ENCODE data around the gene PLVAP.
"Not testable (repeated sequence)": the region's sequence is repeated elsewhere in the genome, so short reads cannot be mapped to it uniquely, and the experiment has no call there.

PLVAP gene

DNA sequence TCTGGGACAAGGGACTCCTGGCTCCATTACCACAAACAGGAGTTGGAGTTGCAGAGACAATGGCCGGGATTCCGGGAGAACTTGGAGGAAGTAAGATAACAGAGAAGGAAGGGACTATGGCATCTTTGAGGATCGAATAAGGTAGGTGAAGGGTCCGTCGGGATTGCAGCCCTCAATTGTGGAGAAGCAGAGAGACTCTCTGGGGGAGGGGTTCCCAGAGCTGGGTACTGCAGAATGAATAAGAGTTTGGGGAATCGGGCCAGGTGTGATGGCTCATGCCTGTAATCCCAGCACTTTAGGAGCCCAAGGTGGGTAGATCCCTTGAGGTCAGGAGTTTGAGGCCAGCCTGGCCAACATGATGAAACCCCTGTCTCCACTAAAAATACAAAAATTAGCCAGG is 24.5 kb upstream of the PLVAP start:
- no peak for DNase-seq (ENCODE audit: low read depth)

- DNase-seq (ENCODE audit: low read depth), result no peak
Observed at GRCh38 chr19:17398902-17399527, 21.9 kb upstream of the PLVAP start.

DNA sequence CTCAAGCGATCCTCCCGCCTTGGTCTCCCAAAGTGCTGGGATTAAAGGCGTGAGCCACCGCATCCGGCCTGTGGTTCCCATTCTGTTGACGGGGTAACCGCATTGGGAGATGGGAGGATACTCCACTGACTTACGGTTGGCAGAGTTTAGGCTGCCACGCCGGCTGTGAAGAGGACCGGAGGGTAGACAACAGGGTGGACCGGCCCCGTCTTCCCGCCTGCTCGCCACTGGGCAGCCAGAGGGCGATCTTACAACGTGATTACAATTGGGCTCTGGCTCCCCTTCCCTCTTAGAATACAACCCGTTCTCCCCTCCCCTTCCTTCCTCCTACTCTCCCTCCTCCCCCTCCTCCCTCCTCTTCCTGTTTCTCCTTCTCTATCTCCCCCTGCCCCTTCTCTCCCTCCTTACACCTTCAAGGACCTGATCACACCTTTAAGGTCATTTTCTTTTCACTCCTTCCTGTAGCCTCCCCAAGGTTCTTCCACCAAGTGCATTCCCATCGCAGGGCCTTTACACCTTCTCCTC is 17.8 kb upstream of the PLVAP start:
- DNase-seq (ENCODE audit: low read depth), result peak; percentile 75

DNA sequence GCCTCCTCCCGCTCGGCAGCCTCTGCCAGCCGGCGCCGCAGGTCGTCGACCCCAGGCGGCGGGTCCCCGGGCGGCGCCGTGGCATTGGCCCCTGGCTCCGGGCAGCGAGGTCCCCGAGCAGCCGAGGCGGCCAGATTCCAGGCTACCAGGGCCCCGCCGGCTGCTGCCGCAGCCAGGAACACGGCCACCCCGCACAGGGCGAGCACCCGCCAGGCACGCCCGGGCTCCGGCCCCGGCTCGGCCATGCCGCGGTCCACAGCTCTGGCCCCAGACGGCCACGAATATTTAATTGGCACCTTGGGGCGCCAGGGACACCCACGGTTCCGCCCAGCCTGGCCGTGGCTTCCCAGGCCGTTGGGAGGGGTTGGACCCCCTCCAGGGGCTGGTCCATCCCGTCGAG is 16.8 kb upstream of the PLVAP start, which contains the start of gene CCDC194:
Gene CCDC194, minus strand, starts transcription at position 283 of the 400 bp plus-strand sequence. Its CDS starts 38 bp downstream, at position 245.
- no peak for DNase-seq (ENCODE audit: low read depth)

DNA sequence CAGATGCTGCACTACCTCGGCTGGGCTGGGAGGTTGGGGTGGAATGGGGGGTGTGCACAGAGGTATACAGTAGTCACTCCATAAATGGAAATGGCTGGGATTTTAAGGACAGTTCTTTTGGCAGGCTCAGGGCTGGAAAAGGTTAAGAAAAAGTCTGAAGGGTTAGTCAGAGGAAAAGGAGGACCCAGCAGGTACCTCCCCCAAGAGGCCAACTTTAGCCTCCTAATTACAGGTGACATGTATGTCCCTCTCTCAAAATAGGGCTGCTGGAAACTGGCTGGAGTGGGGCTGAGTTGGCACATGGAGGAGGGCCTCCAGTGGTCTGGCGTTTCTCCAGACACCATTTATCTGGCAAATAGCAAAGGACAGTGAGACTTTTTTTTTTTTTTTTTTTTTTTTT is 15.9 kb upstream of the PLVAP start:
- DNase-seq (ENCODE audit: low read depth), result peak; percentile 23

- DNase-seq (ENCODE audit: low read depth), result no peak
Observed at GRCh38 chr19:17391371-17392151, 14.4 kb upstream of the PLVAP start.

GRCh38 chr19:17390665-17391370 is 13.7 kb upstream of the PLVAP start:
- peak; percentile 94 for DNase-seq (ENCODE audit: low read depth)

DNA sequence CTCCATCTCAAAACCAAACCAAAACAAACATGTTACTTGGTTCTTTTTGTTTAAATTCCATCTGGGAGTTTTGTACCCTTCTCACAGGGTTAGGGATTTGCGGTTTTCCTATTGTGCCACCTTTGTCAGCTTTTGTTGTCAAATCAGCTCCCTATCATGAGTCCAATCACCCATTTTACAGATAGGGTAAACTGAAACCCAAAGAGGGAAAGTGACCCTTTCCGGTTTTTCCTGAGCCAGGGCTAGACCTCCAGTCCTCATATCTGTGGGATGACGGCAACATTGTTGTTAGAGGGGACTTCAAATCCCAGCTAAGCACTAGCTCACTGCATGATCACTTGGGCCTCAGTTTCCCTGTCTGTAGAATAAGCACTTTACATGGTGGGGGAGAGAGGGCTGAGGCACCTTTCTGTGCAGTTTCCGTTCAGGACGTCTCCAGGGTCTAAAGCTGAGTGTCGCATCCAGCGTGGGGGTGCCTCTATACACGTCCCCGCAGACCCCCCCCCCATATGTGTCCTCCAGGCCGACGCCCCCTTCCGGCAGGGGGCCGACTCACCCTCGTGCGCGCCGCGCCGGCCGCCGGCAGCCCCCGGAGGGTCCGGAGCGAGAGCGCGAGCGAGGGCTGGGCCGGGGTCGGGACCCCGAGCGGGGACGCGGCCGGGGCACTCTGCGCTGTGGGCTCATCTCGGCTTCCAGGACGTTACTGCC is 13.0 kb upstream of the PLVAP start:
- DNase-seq (ENCODE audit: low read depth), result no peak

- DNase-seq (ENCODE audit: low read depth), result no peak
Observed at GRCh38 chr19:17389288-17389687, 12.1 kb upstream of the PLVAP start.

DNA sequence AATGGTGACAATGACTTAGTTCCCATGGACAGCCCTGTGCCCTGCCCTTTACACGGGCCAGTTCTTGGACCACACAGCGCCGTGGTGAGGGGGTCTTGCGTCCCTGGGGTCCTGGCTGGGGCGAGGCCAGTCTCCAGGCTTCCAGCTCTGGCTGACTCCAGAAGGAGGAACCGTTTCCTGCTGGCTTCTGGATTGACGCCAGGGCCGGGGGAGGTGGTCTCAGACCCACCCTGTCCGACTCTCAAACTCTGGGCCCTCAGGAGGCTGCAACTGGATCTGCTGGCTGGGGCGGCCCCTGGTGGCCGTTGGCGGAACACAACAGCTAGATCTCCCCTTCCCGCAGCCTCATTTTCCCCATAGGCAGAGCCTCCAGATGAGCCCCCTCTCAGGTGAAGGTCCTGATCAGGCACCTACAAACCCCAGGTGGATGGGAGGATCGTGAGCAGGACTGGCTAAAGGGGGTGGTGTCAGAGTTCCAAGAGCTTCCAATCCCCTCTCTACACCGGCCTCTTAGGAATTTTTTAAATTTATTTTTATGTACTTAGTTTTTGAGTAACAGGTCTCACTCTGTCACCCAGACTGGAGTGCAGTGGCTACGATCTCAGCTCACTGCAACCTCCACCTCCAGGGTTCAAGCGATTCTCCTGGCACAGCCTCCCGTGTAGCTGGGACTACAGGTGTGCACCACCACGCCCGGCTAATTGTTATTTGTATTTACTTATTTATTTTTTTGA is 8.9 kb upstream of the PLVAP start:
- DNase-seq (ENCODE audit: low read depth), result peak; percentile 64

GRCh38 chr19:17380426-17381138 is 3.4 kb upstream of the PLVAP start:
- DNase-seq (ENCODE audit: low read depth), result no peak

- no peak for DNase-seq (ENCODE audit: low read depth)
Observed at GRCh38 chr19:17379221-17379631, 2.1 kb upstream of the PLVAP start.

DNA sequence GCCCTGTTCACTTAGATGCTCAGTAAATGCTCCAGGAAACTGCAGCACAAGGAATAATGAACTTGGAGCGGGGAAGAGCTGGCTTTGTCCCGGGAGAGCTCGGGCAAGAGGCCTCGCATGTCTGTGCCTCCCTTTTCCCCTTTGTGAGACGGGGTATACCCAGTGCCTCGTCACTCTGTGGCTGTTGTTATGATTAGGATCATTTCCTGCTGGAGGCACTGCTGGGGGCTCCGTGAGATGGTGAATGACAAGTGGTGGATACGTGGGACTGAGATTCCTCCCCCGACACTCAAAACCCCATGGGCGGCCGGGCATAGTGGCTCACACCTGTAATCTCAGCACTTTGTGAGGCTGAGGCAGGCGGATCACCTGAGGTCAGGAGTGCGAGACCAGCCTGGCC is 1.1 kb upstream of the PLVAP start:
- DNase-seq (ENCODE audit: low read depth), result no peak

DNA sequence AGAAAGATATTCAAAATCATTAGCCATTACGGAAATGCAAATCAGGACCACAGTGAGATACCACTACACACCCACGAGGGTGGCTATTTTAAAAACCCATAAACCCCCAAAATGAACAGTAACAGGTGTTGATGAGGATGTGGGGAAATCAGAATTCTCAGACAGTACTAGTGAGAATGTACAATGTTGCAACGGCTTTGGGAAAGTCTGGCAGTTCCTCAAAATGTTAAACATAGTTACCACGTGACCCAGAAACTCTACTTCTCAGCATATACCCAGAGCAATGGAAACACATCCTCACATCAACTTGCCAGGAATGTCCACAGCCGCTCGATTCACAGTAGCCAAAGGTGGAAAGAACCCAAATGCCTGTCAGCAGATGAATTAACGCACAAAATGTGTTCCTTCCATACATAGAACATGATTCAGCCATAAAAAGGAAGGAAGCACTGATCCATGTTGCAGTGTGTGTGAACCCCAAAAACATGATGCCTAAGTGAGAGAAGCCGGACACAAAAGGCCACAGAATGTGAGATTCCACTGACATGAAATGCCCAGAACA is 7.0 kb downstream of the PLVAP start:
- DNase-seq (ENCODE audit: low read depth), result no peak

- DNase-seq (ENCODE audit: low read depth), result no peak
Observed at GRCh38 chr19:17365361-17365760, 11.8 kb downstream of the PLVAP start.

DNA sequence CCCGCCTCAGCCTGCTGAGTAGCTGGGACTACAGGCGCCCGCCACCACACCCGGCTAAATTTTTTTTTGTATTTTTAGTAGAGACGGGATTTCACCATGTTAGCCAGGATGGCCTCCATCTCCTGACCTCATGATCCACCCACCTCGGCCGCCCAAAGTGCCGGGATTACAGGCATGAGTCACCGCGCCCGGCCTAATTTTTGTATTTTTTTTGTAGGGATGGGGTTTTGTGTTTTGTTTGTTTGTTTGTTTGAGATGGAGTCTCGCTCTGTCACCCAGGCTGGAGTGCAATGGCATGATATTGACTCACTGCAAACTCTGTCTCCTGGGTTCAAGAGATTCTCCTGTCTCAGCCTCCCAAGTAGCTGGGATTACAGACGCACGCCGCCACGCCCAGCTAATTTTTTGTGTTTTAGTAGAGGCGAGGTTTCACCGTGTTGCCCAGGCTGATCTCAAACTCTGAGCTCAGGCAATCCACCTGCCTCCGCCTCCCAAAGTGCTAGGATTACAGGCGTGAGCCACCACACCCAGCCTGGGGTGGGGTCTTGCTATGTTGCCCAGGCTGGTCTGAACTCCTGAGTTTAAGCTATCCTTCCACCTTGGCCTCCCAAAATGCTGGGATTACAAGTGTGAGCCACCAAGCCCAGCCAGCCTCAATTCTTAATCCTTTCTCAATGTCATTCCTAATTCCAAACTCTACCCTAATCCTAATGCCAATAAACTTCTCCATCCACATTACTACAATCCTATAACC is 13.1 kb downstream of the PLVAP start:
- DNase-seq (ENCODE audit: low read depth), result not testable (repeated sequence)

DNA sequence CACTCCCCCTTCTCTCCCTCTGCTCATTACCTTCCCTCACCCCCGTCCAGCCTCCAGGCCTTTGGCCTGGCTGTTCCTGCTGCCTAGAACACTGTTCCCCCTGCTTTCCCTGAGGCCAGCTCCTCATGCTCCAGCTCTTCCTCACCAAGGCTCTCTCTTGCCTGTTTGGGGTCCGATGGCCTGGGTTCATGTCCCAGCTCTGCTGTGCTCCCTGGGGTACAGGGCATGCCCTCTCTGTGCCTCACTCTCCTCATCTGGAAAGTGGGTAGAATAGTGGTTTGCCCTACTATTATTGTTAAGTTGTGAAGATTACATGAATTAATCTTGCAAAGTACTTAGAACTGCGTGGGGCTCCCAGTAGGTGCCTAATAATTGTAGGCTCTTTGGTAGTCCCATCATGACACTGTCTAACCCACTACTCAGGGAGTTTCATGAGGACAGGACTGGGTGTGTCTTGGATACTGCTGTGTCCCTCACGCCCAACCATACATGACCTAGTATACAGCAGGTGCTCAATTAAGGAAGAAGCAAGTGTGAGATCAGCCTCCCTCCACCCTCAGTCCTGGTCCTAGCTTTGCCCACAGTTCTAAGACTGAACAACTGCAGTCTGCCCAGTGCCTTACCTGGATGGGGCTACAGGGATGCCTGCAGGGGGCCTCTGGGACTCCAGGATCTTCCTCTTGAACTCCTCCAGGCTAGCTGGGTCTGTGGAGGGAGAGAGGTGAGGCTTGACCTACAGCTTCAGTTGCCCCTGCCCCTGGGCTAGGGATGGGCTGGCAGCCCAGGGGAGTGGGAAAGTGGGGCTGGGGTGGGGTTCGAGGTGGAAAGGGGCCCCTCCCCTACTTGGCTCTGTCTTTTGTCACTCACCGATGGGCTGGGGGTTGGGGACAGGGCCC is 17.0 kb downstream of the PLVAP start:
- no peak for DNase-seq (ENCODE audit: low read depth)

DNA sequence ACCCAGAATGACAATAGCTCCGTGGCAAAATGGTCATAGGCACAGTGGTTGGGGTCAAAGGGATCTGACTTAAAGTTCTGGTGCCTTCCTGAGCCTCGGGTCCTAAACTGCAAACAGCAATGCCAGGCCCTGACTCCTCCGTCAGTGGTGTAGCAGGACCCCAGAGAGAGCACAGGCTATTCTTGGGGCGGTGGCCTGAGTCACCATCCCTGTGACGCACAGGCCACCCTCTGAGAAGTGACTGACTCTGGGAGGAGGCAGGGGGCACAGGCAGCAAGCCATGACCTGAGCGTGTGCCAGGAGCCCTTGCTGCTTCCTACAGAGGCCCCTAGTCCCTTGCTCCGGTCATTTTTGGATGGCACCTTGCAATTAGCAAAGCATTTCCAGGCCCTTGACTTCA is 18.7 kb downstream of the PLVAP start:
- peak; percentile 62 for DNase-seq (ENCODE audit: low read depth)

DNA sequence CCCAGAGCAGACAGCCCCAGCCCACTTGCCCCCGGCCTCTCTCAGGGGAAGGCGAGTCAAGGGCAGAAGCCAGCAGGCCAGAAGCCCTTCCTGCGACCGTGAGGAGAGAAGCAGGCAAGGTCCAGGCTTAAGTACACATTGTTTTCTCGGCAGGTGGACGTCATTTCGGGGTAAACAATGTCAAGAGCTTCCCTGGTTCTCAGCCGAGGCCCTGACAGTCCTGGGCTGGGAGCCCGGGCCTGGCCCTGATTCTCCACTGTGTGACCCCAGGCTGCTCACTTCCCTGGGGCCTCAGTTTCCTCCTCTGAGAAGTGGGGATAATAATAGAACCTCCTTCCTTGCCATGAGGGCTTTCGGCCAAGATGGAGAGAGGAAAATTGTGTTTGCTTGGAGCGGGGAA is 19.4 kb downstream of the PLVAP start:
- DNase-seq (ENCODE audit: low read depth), result no peak
